GM12801 (cell line): Measurements from ENCODE around the gene TMEM131.

Experiments used
- TF ChIP-seq, protein P1 (sequence below): IDR thresholded peaks from one replicate; pipeline ENCODE4 v1.5.1; 2011; ENCODE audit warnings: control low read depth; ENCODE audit not compliant: insufficient read length; ENCODE audit errors: extremely low read depth

Gene TMEM131

DNA sequence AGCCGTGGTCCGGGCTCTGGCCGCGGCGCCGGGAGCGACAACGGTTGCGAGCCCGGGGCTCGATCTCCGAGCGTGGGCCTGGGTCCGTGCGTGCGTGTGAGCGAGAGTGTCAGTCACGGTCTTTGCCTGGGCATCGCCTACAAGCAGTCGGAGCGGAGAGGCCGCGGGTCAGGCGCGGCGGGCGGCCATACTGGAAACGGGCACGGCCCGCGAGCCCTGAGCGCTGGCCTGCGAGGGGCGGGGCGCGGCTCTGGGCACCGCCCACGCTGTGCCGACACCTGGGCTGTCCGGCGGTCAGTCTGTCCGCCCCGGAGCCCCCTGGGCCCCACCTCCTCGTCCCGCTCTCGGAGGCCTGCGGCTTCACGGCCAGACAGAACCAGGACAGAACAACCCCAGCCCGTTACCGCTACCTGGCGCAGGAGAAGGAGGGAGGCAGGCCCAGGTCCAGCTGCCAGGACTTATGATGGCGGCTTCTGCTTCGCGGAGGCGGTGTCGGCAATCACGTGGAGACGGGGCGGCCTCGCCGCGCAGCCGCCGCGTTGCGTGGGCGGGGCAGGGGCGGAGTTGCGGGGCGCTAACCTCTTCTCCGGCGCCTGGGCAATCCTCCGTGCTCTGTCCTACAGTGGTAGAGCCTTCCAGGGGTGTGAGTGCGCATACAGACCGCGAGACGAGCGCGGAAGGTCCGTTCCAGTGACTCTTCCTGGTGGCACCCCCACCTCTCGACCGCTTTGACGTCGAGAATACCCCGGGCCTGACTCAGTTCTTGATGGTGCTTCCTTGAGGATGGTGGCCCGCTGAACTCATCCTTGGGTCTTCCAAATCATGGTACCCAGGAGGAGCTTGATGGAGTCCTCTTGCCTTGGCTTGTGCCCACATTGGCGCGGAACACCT lies at the start of gene TMEM131:
Gene TMEM131, minus strand, starts transcription at position 215 of the 891 bp plus-strand sequence. CDS start 286 bp downstream, outside the sequence.
- TF ChIP-seq, protein P1, sequence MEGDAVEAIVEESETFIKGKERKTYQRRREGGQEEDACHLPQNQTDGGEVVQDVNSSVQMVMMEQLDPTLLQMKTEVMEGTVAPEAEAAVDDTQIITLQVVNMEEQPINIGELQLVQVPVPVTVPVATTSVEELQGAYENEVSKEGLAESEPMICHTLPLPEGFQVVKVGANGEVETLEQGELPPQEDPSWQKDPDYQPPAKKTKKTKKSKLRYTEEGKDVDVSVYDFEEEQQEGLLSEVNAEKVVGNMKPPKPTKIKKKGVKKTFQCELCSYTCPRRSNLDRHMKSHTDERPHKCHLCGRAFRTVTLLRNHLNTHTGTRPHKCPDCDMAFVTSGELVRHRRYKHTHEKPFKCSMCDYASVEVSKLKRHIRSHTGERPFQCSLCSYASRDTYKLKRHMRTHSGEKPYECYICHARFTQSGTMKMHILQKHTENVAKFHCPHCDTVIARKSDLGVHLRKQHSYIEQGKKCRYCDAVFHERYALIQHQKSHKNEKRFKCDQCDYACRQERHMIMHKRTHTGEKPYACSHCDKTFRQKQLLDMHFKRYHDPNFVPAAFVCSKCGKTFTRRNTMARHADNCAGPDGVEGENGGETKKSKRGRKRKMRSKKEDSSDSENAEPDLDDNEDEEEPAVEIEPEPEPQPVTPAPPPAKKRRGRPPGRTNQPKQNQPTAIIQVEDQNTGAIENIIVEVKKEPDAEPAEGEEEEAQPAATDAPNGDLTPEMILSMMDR = no peak

- TF ChIP-seq, protein P1 = no peak
Observed at GRCh38 chr2:98043101-98043500, 47.4 kb upstream of the TMEM131 start.

DNA sequence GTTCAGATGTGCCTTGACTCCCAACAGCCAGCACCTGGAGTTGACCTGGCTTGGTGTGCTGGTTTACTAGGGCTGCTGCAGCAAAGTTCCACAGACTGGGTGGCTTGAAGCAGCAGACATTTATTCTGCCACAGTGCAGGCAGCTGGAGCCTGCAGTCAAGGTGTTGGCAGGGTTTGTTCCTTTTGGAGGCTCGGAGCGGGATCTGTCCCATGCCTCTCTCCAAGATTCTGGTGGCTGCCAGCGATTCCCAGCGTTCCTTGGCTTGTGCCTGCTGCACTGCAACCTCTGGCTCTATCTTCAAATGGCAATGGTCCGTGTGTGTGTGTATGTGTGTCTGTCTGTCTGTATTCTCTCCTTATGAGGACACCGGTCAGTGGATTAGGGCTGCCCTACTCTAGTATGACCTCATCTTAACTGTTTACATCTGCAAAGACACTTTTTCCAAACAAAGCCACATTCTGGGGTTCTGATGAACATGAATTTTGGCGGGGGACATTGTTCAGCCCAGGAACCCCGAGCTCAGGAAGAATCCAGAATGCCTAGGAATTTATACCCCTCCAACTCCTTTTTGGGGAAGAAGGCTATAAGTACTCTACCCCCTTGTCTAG lies 44.7 kb upstream of the TMEM131 start:
- TF ChIP-seq, protein P1 = no peak

DNA sequence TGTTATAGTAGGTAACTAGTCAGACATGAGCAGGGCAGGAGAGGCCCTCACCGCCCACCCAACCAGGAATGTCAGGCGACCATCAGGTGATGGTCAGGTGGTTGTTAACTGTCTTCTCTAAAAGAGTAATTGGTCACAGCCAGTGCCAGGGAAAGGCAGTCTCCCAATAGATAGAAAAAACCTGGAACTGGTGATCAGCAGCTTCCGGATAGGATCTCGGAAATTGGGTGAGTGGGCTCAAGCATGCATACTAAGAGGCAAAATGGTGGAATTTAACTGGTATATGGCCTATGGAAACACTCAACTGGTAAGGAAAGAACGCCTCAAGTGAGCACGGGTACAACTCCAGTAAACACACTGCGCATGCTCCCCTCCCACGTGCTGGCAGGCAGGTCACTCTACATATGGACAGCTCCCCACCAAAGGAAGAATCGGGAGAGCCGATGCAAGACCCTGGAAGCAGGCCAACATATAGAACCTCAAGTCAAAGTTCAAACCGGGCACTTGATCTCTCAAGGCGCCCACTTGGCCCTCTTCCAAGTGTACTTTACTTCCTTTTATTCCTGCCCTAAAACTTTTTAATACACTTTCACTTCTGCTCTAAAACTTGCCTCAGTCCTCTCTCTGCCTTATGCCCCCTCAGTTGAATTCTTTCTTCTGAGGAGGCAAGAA lies 43.5 kb upstream of the TMEM131 start:
- TF ChIP-seq, protein P1 = no peak

GRCh38 chr2:98037666-98038336 lies 42.1 kb upstream of the TMEM131 start:
- TF ChIP-seq, protein P1 = no peak

DNA sequence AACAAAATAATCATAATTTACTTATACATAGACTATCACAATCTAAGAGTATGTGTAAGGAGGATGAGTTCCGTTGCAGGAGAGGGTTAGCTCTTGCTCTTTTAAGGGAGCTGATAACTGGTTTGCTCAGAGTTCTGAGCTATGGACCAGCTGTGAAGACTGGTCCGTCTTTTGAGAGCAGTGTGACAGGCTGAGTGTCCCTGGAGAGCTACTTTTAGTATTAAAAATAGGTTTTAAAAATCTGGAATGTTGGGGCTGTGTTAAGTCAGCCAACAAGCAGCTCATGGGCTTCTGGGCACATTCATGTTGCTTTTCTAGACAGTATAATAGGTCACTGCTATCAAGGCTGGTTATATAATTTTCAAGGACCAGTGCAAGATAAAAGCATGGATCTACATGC lies 41.5 kb upstream of the TMEM131 start:
- TF ChIP-seq, protein P1 = no peak
